Uterus (tissue), 4 donors: ENCODE results near the gene UCHL3. TPM values are rescaled to one million over a fixed set of nuclear protein-coding genes. Genes with fewer than 3 reads are reported as not detected.

Source experiments
- DNase-seq, 2 donors: peaks; one replicate each; pipeline ENCODE4 v3.0.0-alpha.2; 2019 to 2020
- H3K27ac ChIP-seq, 2 donors: fragments of 200-600 bp; sonication (generic); 1 replicate in 1 of 2; 2 replicates in 1 of 2; pipeline ENCODE4 v1.5.1; 2016 to 2018
- H3K27me3 ChIP-seq, 2 donors: fragments of 200-600 bp; sonication (generic); one replicate each; pipeline ENCODE4 v1.5.1; 2018 to 2019; ENCODE audit warnings: control low read depth in 1 of 2
- H3K36me3 ChIP-seq, 2 donors: fragments of 200-600 bp; sonication (generic); one replicate each; pipeline ENCODE4 v1.5.1; 2019; ENCODE audit warnings: control low read depth in 1 of 2
- H3K4me1 ChIP-seq, 2 donors: fragments of 200-600 bp; sonication (generic); one replicate each; pipeline ENCODE4 v1.5.1; 2018 to 2019; ENCODE audit warnings: control low read depth in 1 of 2
- H3K4me3 ChIP-seq, 2 donors: fragments of 200-600 bp; sonication (generic); 1 replicate in 1 of 2; 2 replicates in 1 of 2; pipeline ENCODE4 v1.5.1; 2018 to 2019; ENCODE audit warnings: mild to moderate bottlenecking in 1 of 2
- H3K9me3 ChIP-seq, 2 donors: fragments of 200-600 bp; sonication (generic); one replicate each; pipeline ENCODE4 v1.5.1; 2019; ENCODE audit warnings: control low read depth in 1 of 2
- CTCF ChIP-seq, 4 experiments: fragments of 200-600 bp in 2 of 4; fragments of 450-650 bp in 2 of 4; sonication (generic) in 2 of 4; IDR thresholded peaks; one replicate each; pipeline ENCODE4 v1.5.1; 2016 to 2019; ENCODE audit warnings: antibody characterized with exemption in 4 of 4, mild to moderate bottlenecking in 2 of 4, moderate library complexity in 1 of 4
- POLR2A ChIP-seq, 2 donors: fragments of 450-650 bp; IDR thresholded peaks; one replicate each; pipeline ENCODE4 v1.6.1; 2016; ENCODE audit warnings: antibody characterized with exemption in 2 of 2, mild to moderate bottlenecking in 1 of 2, moderate library complexity in 1 of 2
- intact Hi-C: fragments of 100-400 bp; cut with DNase I; formaldehyde crosslinking; loops from one replicate; pipeline ENCODE4 v1.15.1; 2023; ENCODE audit warnings: low total_unique reads
- total RNA-seq, 4 donors: library from RNA; depleted of rRNA in 3 of 4; stranded (reverse); fragments of >200 nt in 3 of 4; gene quantifications; one replicate each; pipeline versions ENCODE4 v1.1.0 to v1.2.4, GENCODE V29; 2014 to 2023
- donor health status: DM: yes; HTN: yes; CAD: no.

Gene UCHL3
- total RNA-seq, 4 donors from 2014 or later: 12.7 to 19.6 (median 17.7) TPM

- intact Hi-C loops: no loop called here
- H3K4me1 ChIP-seq: no peaks in the 10 kb centered on the region
- H3K27ac ChIP-seq: no peak overlapping the region
- TF ChIP-seq POLR2A (IDR thresholded peaks at IDR 0.05) (no peak), CTCF (IDR thresholded peaks at IDR 0.05) (no peak)
- H3K9me3 ChIP-seq: no peaks in the 10 kb centered on the region
- no peaks in the 10 kb centered on the region for H3K27me3 ChIP-seq
- DNase-seq: no peak
- H3K36me3 ChIP-seq: no peaks in the 10 kb centered on the region
- H3K4me3 ChIP-seq: no peak overlapping the region
These were observed 70.4 kb downstream of the UCHL3 start for GRCh38 chr13:75620020-75620419.

GRCh38 chr13:75621147-75621546, 71.6 kb downstream of the UCHL3 start:
- intact Hi-C loops: no loop called here
- H3K9me3 ChIP-seq: no peaks in the 10 kb centered on the region
- no peak for TF ChIP-seq POLR2A (IDR thresholded peaks at IDR 0.05)
- TF ChIP-seq CTCF (IDR thresholded peaks at IDR 0.05): no peak
- no peaks in the 10 kb centered on the region for H3K4me1 ChIP-seq
- H3K27ac ChIP-seq: no peak overlapping the region
- H3K36me3 ChIP-seq: no peaks in the 10 kb centered on the region
- no peak overlapping the region for H3K4me3 ChIP-seq
- DNase-seq: no peak
- H3K27me3 ChIP-seq: no peaks in the 10 kb centered on the region

GRCh38 chr13:75628801-75629200, 79.2 kb downstream of the UCHL3 start:
- Histone ChIP-seq H3K4me1 (no peaks in the 10 kb centered on the region), H3K9me3 (no peaks in the 10 kb centered on the region), H3K27me3 (no peaks in the 10 kb centered on the region), H3K27ac (no peak overlapping the region), H3K36me3 (no peaks in the 10 kb centered on the region), H3K4me3 (no peak overlapping the region)
- TF ChIP-seq POLR2A (IDR thresholded peaks at IDR 0.05) (no peak), CTCF (IDR thresholded peaks at IDR 0.05) (no peak)
- no peak for DNase-seq
- intact Hi-C loops: no loop called here

GRCh38 chr13:75633285-75633684, 83.7 kb downstream of the UCHL3 start:
- intact Hi-C loops: no loop called here
- Histone ChIP-seq H3K36me3 (no peaks in the 10 kb centered on the region), H3K27me3 (no peaks in the 10 kb centered on the region), H3K27ac (no peak overlapping the region), H3K9me3 (no peaks in the 10 kb centered on the region), H3K4me1 (peaks cover 0 to 9% of the 10 kb centered on the region in 2 donors), H3K4me3 (no peak overlapping the region)
- DNase-seq: no peak
- TF ChIP-seq POLR2A (IDR thresholded peaks at IDR 0.05): no peak
- no peak for TF ChIP-seq CTCF (IDR thresholded peaks at IDR 0.05)

GRCh38 chr13:75635101-75635827, 85.7 kb downstream of the UCHL3 start:
- H3K27ac ChIP-seq: peak overlapping the region; percentile 50 to 75
- H3K27me3 ChIP-seq: no peaks in the 10 kb centered on the region
- H3K9me3 ChIP-seq: no peaks in the 10 kb centered on the region
- peaks cover 0 to 9% of the 10 kb centered on the region in 2 donors for H3K4me1 ChIP-seq
- peak overlapping the region; percentile 52 to 66 for H3K4me3 ChIP-seq
- TF ChIP-seq POLR2A (IDR thresholded peaks at IDR 0.05): no peak
- no peak for TF ChIP-seq CTCF (IDR thresholded peaks at IDR 0.05)
- H3K36me3 ChIP-seq: no peaks in the 10 kb centered on the region
- intact Hi-C loops: no loop called here
- DNase-seq: peak in 1 of 2 donors; percentile 27
